ENCODE data around the gene NRG3. TPM values are rescaled to one million over a fixed set of nuclear protein-coding genes. Genes with fewer than 3 reads are reported as not detected.

Gene NRG3
- total and polyA plus RNA-seq, 2 of the 8 experiments (the other 6 are each of a cell fraction or from before 2014, with no cell fraction given) = 4.2 to 5.0 TPM

DNA sequence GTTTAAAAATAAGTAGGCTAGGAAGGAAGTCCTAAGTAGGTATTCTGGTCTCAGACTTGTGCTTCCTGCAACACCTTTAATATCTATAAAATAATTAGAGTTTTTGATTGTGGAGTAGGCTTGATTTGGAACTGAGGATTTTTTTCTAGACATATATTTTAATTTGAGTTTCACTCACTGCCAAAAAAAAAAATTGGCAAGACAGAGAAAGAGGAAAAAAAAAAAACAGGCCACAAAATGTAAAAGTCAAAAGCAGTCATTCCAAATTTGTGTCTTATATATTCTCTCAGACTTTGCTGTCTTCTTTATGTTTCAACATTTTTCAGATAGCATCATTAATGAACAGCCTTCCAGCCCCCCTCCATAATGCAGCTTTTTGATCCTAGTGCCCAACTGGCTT lies 346.1 kb downstream of the NRG3 start:
- Histone ChIP-seq H2AK5ac (ENCODE audit: low read depth, low read length) (no peak overlapping the region), H2BK15ac (ENCODE audit: low read length) (no peak overlapping the region), H2BK12ac (ENCODE audit: low read depth, low read length) (no peak overlapping the region), H4K20me1 (replicated peaks in 1 of 2; ENCODE audit: control insufficient read depth in 1 of 2, insufficient read depth in 2 of 2, low read length in 2 of 2) (no peaks in the 10 kb centered on the region), H3K14ac (ENCODE audit: insufficient read length) (no peak overlapping the region), H3K27me3 (replicated peaks in 1 of 4; ENCODE audit: control insufficient read depth in 3 of 4, extremely low read depth in 1 of 4, insufficient read depth in 3 of 4, low read length in 3 of 4) (no peaks in the 10 kb centered on the region), H4K8ac (ENCODE audit: extremely low read depth, insufficient read depth, low read length) (no peak overlapping the region), H3K4me2 (ENCODE audit: insufficient read depth in 1 of 2, low read depth in 2 of 2, low read length in 2 of 2) (no peak overlapping the region), H3K9me3 (ENCODE audit: insufficient read depth in 2 of 2, low read depth in 1 of 2, low read length in 1 of 2) (no peaks in the 10 kb centered on the region), H3K18ac (ENCODE audit: extremely low read depth, low read length) (no peak overlapping the region), H4K5ac (ENCODE audit: insufficient read length, low read depth, low read length) (no peak overlapping the region), H3K4me3 (ENCODE audit: extremely low read depth in 1 of 4, insufficient read depth in 2 of 4, low read depth in 3 of 4, low read length in 4 of 4) (no peak overlapping the region), H4K91ac (replicated peaks; ENCODE audit: insufficient read length, low read length) (no peak overlapping the region), H3K79me2 (ENCODE audit: control insufficient read depth in 1 of 2, insufficient read depth in 2 of 2, low read length in 2 of 2) (no peaks in the 10 kb centered on the region), H3K23ac (ENCODE audit: insufficient read length) (no peak overlapping the region), H3K36me3 (ENCODE audit: control insufficient read depth in 2 of 4, insufficient read depth in 4 of 4, low read length in 3 of 4) (no peaks in the 10 kb centered on the region), H2BK5ac (ENCODE audit: low read depth, low read length) (no peak overlapping the region), H3K9ac (replicated peaks in 1 of 4; ENCODE audit: extremely low read depth in 1 of 4, low read depth in 3 of 4, low read length in 3 of 4) (no peak overlapping the region), H3K4ac (replicated peaks; ENCODE audit: insufficient read length, low read depth, low read length) (no peak overlapping the region), H3K56ac (replicated peaks; ENCODE audit: insufficient read length, low read depth, low read length) (no peak overlapping the region), H2BK20ac (ENCODE audit: low read length) (no peak overlapping the region), H2BK120ac (replicated peaks; ENCODE audit: low read depth, low read length) (no peak overlapping the region), H3K23me2 (ENCODE audit: low read depth, low read length) (no peaks in the 10 kb centered on the region; the same call in 1 of the 2 replicates), H3K27ac (ENCODE audit: low read depth, low read length) (no peak overlapping the region), H3K4me1 (replicated peaks in 1 of 4; ENCODE audit: control insufficient read depth in 3 of 4, insufficient read depth in 4 of 4, low read length in 3 of 4) (no peaks in the 10 kb centered on the region), H3K79me1 (ENCODE audit: low read depth, low read length) (no peaks in the 10 kb centered on the region), H2AFZ (ENCODE audit: low read length) (no peak overlapping the region)
- ChIA-PET CTCF (ENCODE audit: partially characterized antibody) (interaction anchor here (0.9 to 1.8 kb wide), 3 partner anchors 21 to 158 kb away, joined by 3 to 6 read pairs (median 4); no protein-coding TSS in a partner anchor), POLR2A (ENCODE audit: partially characterized antibody) (no interaction called here)
- no peak for DNase-seq (ENCODE audit: low read depth in 1 of 2, low spot score in 2 of 2)
- TF ChIP-seq TEAD4 (IDR thresholded peaks at IDR 0.05; ENCODE audit: low read depth, low read length) = no peak
- no peak for TF ChIP-seq EZH2 (IDR thresholded peaks at IDR 0.05; ENCODE audit: low read depth, low read length, severe bottlenecking)
- no peak for TF ChIP-seq TAF1 (IDR thresholded peaks at IDR 0.05; ENCODE audit: low read depth, low read length)
- TF ChIP-seq SP1 (IDR thresholded peaks at IDR 0.05; ENCODE audit: low read depth, low read length) = no peak
- no peak for TF ChIP-seq KDM4A (IDR thresholded peaks at IDR 0.05; ENCODE audit: low read depth, low read length, severe bottlenecking)
- TF ChIP-seq CREB1 (IDR thresholded peaks at IDR 0.05) = no peak
- TF ChIP-seq HDAC2 (IDR thresholded peaks at IDR 0.05; ENCODE audit: borderline replicate concordance in 1 of 2, low read depth in 2 of 2, low read length in 2 of 2) = no peak
- no peak for TF ChIP-seq CBX8 (IDR thresholded peaks at IDR 0.05; ENCODE audit: borderline replicate concordance, low read depth, low read length)
- TF ChIP-seq RFX5 (IDR thresholded peaks at IDR 0.05; ENCODE audit: borderline replicate concordance, low read depth, low read length) = no peak
- no peak for TF ChIP-seq EGR1 (IDR thresholded peaks at IDR 0.05; ENCODE audit: borderline replicate concordance, low read depth, low read length)
- TF ChIP-seq SAP30 (IDR thresholded peaks at IDR 0.05; ENCODE audit: insufficient read depth, insufficient replicate concordance, low read length) = no peak
- TF ChIP-seq FOSL1 (IDR thresholded peaks at IDR 0.05; ENCODE audit: insufficient read depth, low read depth, low read length) = no peak
- TF ChIP-seq RXRA (IDR thresholded peaks at IDR 0.05; ENCODE audit: insufficient read depth, low read depth, low read length) = no peak
- no peak for TF ChIP-seq YY1 (IDR thresholded peaks at IDR 0.05; ENCODE audit: low read depth, low read length)
- no peak for TF ChIP-seq SIRT6 (IDR thresholded peaks at IDR 0.05; ENCODE audit: low read length)
- FAIRE-seq = no peak
